ENCODE results near the gene LAMB1. TPM values are rescaled to one million over a fixed set of nuclear protein-coding genes. Genes with fewer than 3 reads are reported as not detected.

The LAMB1 gene
- total and polyA plus RNA-seq, 2 of the 13 experiments (the other 11 are each of a cell fraction or from before 2014, with no cell fraction given), result 109 to 124 TPM

- TF ChIP-seq, protein P1, sequence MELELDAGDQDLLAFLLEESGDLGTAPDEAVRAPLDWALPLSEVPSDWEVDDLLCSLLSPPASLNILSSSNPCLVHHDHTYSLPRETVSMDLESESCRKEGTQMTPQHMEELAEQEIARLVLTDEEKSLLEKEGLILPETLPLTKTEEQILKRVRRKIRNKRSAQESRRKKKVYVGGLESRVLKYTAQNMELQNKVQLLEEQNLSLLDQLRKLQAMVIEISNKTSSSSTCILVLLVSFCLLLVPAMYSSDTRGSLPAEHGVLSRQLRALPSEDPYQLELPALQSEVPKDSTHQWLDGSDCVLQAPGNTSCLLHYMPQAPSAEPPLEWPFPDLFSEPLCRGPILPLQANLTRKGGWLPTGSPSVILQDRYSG (CRISPR knock-in tag; IDR thresholded peaks at IDR 0.05), result no peak
- TF ChIP-seq HIVEP1 (CRISPR knock-in tag; IDR thresholded peaks at IDR 0.05) (no peak), MBNL3 (CRISPR knock-in tag; conservative IDR thresholded peaks at IDR 0.05) (no peak), ZNF746 (CRISPR knock-in tag; IDR thresholded peaks at IDR 0.05) (no peak), ZMAT3 (CRISPR knock-in tag; conservative IDR thresholded peaks at IDR 0.05) (no peak), SALL2 (CRISPR knock-in tag; IDR thresholded peaks at IDR 0.05) (no peak), WIZ (CRISPR knock-in tag; IDR thresholded peaks at IDR 0.05) (no peak), ZNF121 (CRISPR knock-in tag; IDR thresholded peaks at IDR 0.05) (no peak), FOXP4 (CRISPR knock-in tag; IDR thresholded peaks at IDR 0.05) (peak; percentile 79), ZNF770 (CRISPR knock-in tag; IDR thresholded peaks at IDR 0.05) (no peak), ZBTB38 (CRISPR knock-in tag; IDR thresholded peaks at IDR 0.05) (no peak), ZNF800 (CRISPR knock-in tag; IDR thresholded peaks at IDR 0.05) (no peak), ZNF350 (CRISPR knock-in tag; IDR thresholded peaks at IDR 0.05; ENCODE audit: borderline replicate concordance, low read depth) (no peak), HMGA1 (CRISPR knock-in tag; conservative IDR thresholded peaks at IDR 0.05) (no peak)
- TF ChIP-seq, protein P2, sequence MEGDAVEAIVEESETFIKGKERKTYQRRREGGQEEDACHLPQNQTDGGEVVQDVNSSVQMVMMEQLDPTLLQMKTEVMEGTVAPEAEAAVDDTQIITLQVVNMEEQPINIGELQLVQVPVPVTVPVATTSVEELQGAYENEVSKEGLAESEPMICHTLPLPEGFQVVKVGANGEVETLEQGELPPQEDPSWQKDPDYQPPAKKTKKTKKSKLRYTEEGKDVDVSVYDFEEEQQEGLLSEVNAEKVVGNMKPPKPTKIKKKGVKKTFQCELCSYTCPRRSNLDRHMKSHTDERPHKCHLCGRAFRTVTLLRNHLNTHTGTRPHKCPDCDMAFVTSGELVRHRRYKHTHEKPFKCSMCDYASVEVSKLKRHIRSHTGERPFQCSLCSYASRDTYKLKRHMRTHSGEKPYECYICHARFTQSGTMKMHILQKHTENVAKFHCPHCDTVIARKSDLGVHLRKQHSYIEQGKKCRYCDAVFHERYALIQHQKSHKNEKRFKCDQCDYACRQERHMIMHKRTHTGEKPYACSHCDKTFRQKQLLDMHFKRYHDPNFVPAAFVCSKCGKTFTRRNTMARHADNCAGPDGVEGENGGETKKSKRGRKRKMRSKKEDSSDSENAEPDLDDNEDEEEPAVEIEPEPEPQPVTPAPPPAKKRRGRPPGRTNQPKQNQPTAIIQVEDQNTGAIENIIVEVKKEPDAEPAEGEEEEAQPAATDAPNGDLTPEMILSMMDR (CRISPR knock-in tag; IDR thresholded peaks at IDR 0.05), result no peak
- TF ChIP-seq, protein P3, sequence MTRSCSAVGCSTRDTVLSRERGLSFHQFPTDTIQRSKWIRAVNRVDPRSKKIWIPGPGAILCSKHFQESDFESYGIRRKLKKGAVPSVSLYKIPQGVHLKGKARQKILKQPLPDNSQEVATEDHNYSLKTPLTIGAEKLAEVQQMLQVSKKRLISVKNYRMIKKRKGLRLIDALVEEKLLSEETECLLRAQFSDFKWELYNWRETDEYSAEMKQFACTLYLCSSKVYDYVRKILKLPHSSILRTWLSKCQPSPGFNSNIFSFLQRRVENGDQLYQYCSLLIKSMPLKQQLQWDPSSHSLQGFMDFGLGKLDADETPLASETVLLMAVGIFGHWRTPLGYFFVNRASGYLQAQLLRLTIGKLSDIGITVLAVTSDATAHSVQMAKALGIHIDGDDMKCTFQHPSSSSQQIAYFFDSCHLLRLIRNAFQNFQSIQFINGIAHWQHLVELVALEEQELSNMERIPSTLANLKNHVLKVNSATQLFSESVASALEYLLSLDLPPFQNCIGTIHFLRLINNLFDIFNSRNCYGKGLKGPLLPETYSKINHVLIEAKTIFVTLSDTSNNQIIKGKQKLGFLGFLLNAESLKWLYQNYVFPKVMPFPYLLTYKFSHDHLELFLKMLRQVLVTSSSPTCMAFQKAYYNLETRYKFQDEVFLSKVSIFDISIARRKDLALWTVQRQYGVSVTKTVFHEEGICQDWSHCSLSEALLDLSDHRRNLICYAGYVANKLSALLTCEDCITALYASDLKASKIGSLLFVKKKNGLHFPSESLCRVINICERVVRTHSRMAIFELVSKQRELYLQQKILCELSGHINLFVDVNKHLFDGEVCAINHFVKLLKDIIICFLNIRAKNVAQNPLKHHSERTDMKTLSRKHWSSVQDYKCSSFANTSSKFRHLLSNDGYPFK (CRISPR knock-in tag; IDR thresholded peaks at IDR 0.05; ENCODE audit: borderline replicate concordance), result no peak
Observed at GRCh38 chr7:108014747-108015682, 12.1 kb upstream of the LAMB1 start (continued).

All from HepG2 (cell line).